GM19395 (cell line): ENCODE measurements around the gene KIF12.
"Not testable (repeated sequence)": the region's sequence is repeated elsewhere in the genome, so short reads cannot be mapped to it uniquely, and the experiment has no call there.

ENCODE experiments used
- ATAC-seq: cut with Tn5 transposase; IDR thresholded peaks from one replicate; pipeline ENCODE4 v1.9.1; 2021; ENCODE audit warnings: mild to moderate bottlenecking, moderate library complexity; ENCODE audit not compliant: unreplicated experiment

Gene KIF12

GRCh38 chr9:114098936-114099668, at the start of gene KIF12:
Gene KIF12 (minus strand): TSS chr9:114099292. CDS start chr9:114099276, 16 bp downstream.
- no peak for ATAC-seq

GRCh38 chr9:114146735-114147134, 47.6 kb upstream of the KIF12 start:
- no peak for ATAC-seq

GRCh38 chr9:114143234-114143633, 44.1 kb upstream of the KIF12 start:
- no peak for ATAC-seq

- ATAC-seq: no peak
Measured at GRCh38 chr9:114141553-114142402, 42.7 kb upstream of the KIF12 start.

- no peak for ATAC-seq
Measured at GRCh38 chr9:114140850-114141249, 41.8 kb upstream of the KIF12 start.

GRCh38 chr9:114140401-114140800, 41.3 kb upstream of the KIF12 start:
- ATAC-seq: no peak

- no peak for ATAC-seq
Measured at GRCh38 chr9:114139071-114139470, 40.0 kb upstream of the KIF12 start.

GRCh38 chr9:114138552-114138971, 39.5 kb upstream of the KIF12 start:
- ATAC-seq: no peak

- no peak for ATAC-seq
Measured at GRCh38 chr9:114137831-114138230, 38.7 kb upstream of the KIF12 start.

GRCh38 chr9:114134827-114135396, 35.8 kb upstream of the KIF12 start:
- no peak for ATAC-seq

- ATAC-seq: no peak
Measured at GRCh38 chr9:114132550-114132918, 33.4 kb upstream of the KIF12 start.

GRCh38 chr9:114131808-114132549, 32.9 kb upstream of the KIF12 start:
- no peak for ATAC-seq

- no peak for ATAC-seq
Measured at GRCh38 chr9:114130624-114131277, 31.7 kb upstream of the KIF12 start.

- ATAC-seq: no peak
Measured at GRCh38 chr9:114130141-114130540, 31.0 kb upstream of the KIF12 start.

- not testable (repeated sequence) for ATAC-seq
Measured at GRCh38 chr9:114128759-114129158, 29.7 kb upstream of the KIF12 start.

- no peak for ATAC-seq
Measured at GRCh38 chr9:114126247-114127060, 27.4 kb upstream of the KIF12 start.

GRCh38 chr9:114125476-114126013, 26.5 kb upstream of the KIF12 start:
- ATAC-seq: no peak

GRCh38 chr9:114124666-114125475, 25.8 kb upstream of the KIF12 start:
- no peak for ATAC-seq

GRCh38 chr9:114124138-114124537, 25.0 kb upstream of the KIF12 start:
- ATAC-seq: no peak
